SK-N-SH (cell line): ENCODE measurements around the gene ANKS1B. TPM values are rescaled to one million over a fixed set of nuclear protein-coding genes. Genes with fewer than 3 reads are reported as not detected.

Source experiments
- CTCF ChIA-PET: fragments of 300-600, 350-600 bp; formaldehyde crosslinking; extraction: SDS; loops from one replicate; lab custom pipeline; 2021; lab: Yijun Ruan, JAX
- POLR2A ChIA-PET: fragments of 350-600 bp; sonication (Branson Sonifier 250); formaldehyde crosslinking; extraction: SDS; loops from one replicate; lab custom pipeline; 2020; ENCODE audit warnings: antibody characterized with exemption, inconsistent platforms; lab: Yijun Ruan, JAX
- DNase-seq: peaks from one replicate; pipeline ENCODE4 v3.0.0; 2012
- H2AFZ ChIP-seq: fragments of 200-600 bp; sonication (generic); 2 replicates; pipeline ENCODE4 v1.8.1; 2016; ENCODE audit warnings: antibody characterized with exemption, mild to moderate bottlenecking, low read depth
- H3F3A ChIP-seq: fragments of 200-600 bp; sonication (generic); replicated peaks from 2 replicates; pipeline ENCODE3; 2016; ENCODE audit warnings: antibody characterized with exemption, mild to moderate bottlenecking; ENCODE audit not compliant: insufficient read depth
- H3K27ac ChIP-seq, 2 experiments: fragments of 200-500 bp in 1 of 2; fragments of 200-600 bp in 1 of 2; sonication (Bioruptor generic) in 1 of 2; sonication (generic), shearing (Covaris generic) in 1 of 2; 2 replicates each; pipeline versions ENCODE4 v1.5.1 to v1.6.1; 2014 to 2016; ENCODE audit warnings: low read depth in 2 of 2, inconsistent platforms in 1 of 2, low read length in 1 of 2, mild to moderate bottlenecking in 1 of 2, mixed read lengths in 1 of 2
- H3K27me3 ChIP-seq: fragments of 200-600 bp; sonication (generic), shearing (Covaris generic); 2 replicates; pipeline ENCODE4 v1.6.1; 2016; ENCODE audit warnings: mixed run types; ENCODE audit not compliant: insufficient read depth
- H3K36me3 ChIP-seq, 2 experiments: fragments of 200-500 bp in 1 of 2; fragments of 200-600 bp in 1 of 2; sonication (Bioruptor generic) in 1 of 2; sonication (generic) in 1 of 2; replicated peaks in 1 of 2; 2 replicates each; pipeline versions ENCODE3 to v1.5.1; 2014 to 2016; ENCODE audit warnings: low read length in 1 of 2, mild to moderate bottlenecking in 1 of 2; ENCODE audit not compliant: insufficient read depth in 2 of 2, control insufficient read depth in 1 of 2
- H3K4me1 ChIP-seq, 2 experiments: fragments of 200-500 bp in 1 of 2; fragments of 200-600 bp in 1 of 2; sonication (Bioruptor generic) in 1 of 2; sonication (generic), shearing (Covaris generic) in 1 of 2; 2 replicates each; pipeline versions ENCODE4 v1.5.1 to v1.6.1; 2014 to 2016; ENCODE audit warnings: low read depth in 1 of 2, low read length in 1 of 2, mixed run types in 1 of 2; ENCODE audit not compliant: insufficient read depth in 2 of 2, control insufficient read depth in 1 of 2
- H3K4me2 ChIP-seq: fragments of 200-600 bp; sonication (generic), shearing (Covaris generic); 2 replicates; pipeline ENCODE4 v1.6.1; 2017; ENCODE audit warnings: mixed run types
- H3K4me3 ChIP-seq, 2 experiments: fragments of 200-500 bp in 1 of 2; fragments of 200-600 bp in 1 of 2; sonication (Bioruptor generic) in 1 of 2; sonication (generic), shearing (Covaris generic) in 1 of 2; 2 replicates each; pipeline versions ENCODE4 v1.5.1 to v1.8.1; 2014 to 2016; ENCODE audit warnings: low read depth in 2 of 2, inconsistent platforms in 1 of 2, low read length in 1 of 2, mild to moderate bottlenecking in 1 of 2, mixed read lengths in 1 of 2, moderate library complexity in 1 of 2
- H3K79me2 ChIP-seq: fragments of 200-600 bp; sonication (generic); 2 replicates; pipeline ENCODE4 v1.8.1; 2017; ENCODE audit warnings: mild to moderate bottlenecking; ENCODE audit not compliant: insufficient read depth
- H3K9ac ChIP-seq: fragments of 200-600 bp; sonication (generic); 2 replicates; pipeline ENCODE4 v1.6.1; 2017; ENCODE audit warnings: mixed run types
- H3K9me2 ChIP-seq: fragments of 200-600 bp; sonication (generic); 2 replicates; pipeline ENCODE4 v1.6.1; 2017; ENCODE audit warnings: mixed run types
- H3K9me3 ChIP-seq: fragments of 200-600 bp; sonication (generic); 2 replicates; pipeline ENCODE4 v1.6.1; 2017; ENCODE audit warnings: mixed run types, mild to moderate bottlenecking, moderate library complexity
- H4K20me1 ChIP-seq: fragments of 200-600 bp; sonication (generic); 2 replicates; pipeline ENCODE4 v1.6.1; 2017; ENCODE audit warnings: mild to moderate bottlenecking, mixed run types; ENCODE audit not compliant: insufficient read depth
- CHD2 ChIP-seq: fragments of 150-350 bp; IDR thresholded peaks from 2 replicates; pipeline ENCODE4 v1.6.1; 2018; ENCODE audit warnings: low read length; ENCODE audit not compliant: partially characterized antibody
- ELF1 ChIP-seq: IDR thresholded peaks from 2 replicates; pipeline ENCODE4 v1.4.0; 2012
- EP300 ChIP-seq, 2 experiments: IDR thresholded peaks; 2 replicates each; pipeline versions ENCODE4 v1.4.0 to v1.6.1; 2012; ENCODE audit warnings: borderline replicate concordance in 1 of 2, low read depth in 1 of 2, low read length in 1 of 2
- FOSL2 ChIP-seq: IDR thresholded peaks from 2 replicates; pipeline ENCODE4 v1.4.0; 2012; ENCODE audit warnings: low read depth, mild to moderate bottlenecking, moderate library complexity, borderline replicate concordance
- FOXJ3 ChIP-seq: sonication (generic); formaldehyde crosslinking; IDR thresholded peaks from 2 replicates; pipeline ENCODE4 v1.5.1; 2020; ENCODE audit warnings: mild to moderate bottlenecking, missing genetic modification reagents
- GABPA ChIP-seq: IDR thresholded peaks from 2 replicates; pipeline ENCODE4 v1.4.0; 2012; ENCODE audit warnings: low read depth, mild to moderate bottlenecking
- IRF3 ChIP-seq: fragments of 150-350 bp; IDR thresholded peaks from 2 replicates; pipeline ENCODE4 v1.6.1; 2016; ENCODE audit warnings: mild to moderate bottlenecking, low read depth, low read length
- JUND ChIP-seq: IDR thresholded peaks from 2 replicates; pipeline ENCODE4 v1.4.0; 2012
- MEF2A ChIP-seq: IDR thresholded peaks from 2 replicates; pipeline ENCODE4 v1.4.0; 2012; ENCODE audit warnings: low read depth, borderline replicate concordance
- MXI1 ChIP-seq: IDR thresholded peaks from 2 replicates; pipeline ENCODE4 v1.6.1; 2012; ENCODE audit warnings: mild to moderate bottlenecking, low read depth, low read length, improper control_type of control experiment
- POLR2AphosphoS5 ChIP-seq: IDR thresholded peaks from 2 replicates; pipeline ENCODE4 v1.6.1; 2012; ENCODE audit warnings: low read depth, low read length
- RCOR1 ChIP-seq: fragments of 150-350 bp; IDR thresholded peaks from 2 replicates; pipeline ENCODE4 v1.6.1; 2017; ENCODE audit warnings: antibody characterized with exemption, low read length
- RFX5 ChIP-seq: IDR thresholded peaks from 2 replicates; pipeline ENCODE4 v1.6.1; 2012; ENCODE audit warnings: mild to moderate bottlenecking, improper control_type of control experiment, low read length
- SIN3A ChIP-seq: IDR thresholded peaks from 2 replicates; pipeline ENCODE4 v1.6.1; 2012; ENCODE audit warnings: low read depth, mild to moderate bottlenecking, low read length, moderate library complexity, borderline replicate concordance
- SMC3 ChIP-seq: IDR thresholded peaks from 2 replicates; pipeline ENCODE4 v1.6.1; 2012; ENCODE audit warnings: low read depth, low read length, improper control_type of control experiment
- TCF12 ChIP-seq: IDR thresholded peaks from 2 replicates; pipeline ENCODE4 v1.4.0; 2012
- TEAD4 ChIP-seq: IDR thresholded peaks from 2 replicates; pipeline ENCODE4 v1.4.0; 2012; ENCODE audit warnings: mild to moderate bottlenecking, borderline replicate concordance; ENCODE audit not compliant: insufficient read depth
- USF2 ChIP-seq: fragments of 150-350 bp; IDR thresholded peaks from 2 replicates; pipeline ENCODE4 v1.6.1; 2017; ENCODE audit warnings: antibody characterized with exemption, low read length, low read depth, borderline replicate concordance
- YY1 ChIP-seq: IDR thresholded peaks from 2 replicates; pipeline ENCODE4 v1.4.0; 2012; ENCODE audit warnings: low read depth, mild to moderate bottlenecking
- WGBS: methylation state at CpG from one replicate; pipeline ENCODE4 v1.1.6; 2017; ENCODE audit warnings: low lambda C conversion rate; 5-methylcytosine and 5-hydroxymethylcytosine counted together
- polyA plus RNA-seq, 3 experiments: library from polyadenylated mRNA; depleted of rRNA; stranded (reverse); fragments of >200 nt; gene quantifications; 2 replicates each; pipeline ENCODE4 v1.2.3, GENCODE V29; 2012
- TF ChIP-seq, protein P1 (sequence below): IDR thresholded peaks from 2 replicates; pipeline ENCODE4; 2012
- TF ChIP-seq, protein P2 (sequence below): fragments of 200-600 bp; sonication (generic); IDR thresholded peaks from 2 replicates; pipeline ENCODE4 v1.6.1; 2017; ENCODE audit warnings: antibody characterized with exemption, mild to moderate bottlenecking, moderate library complexity

Gene ANKS1B
- polyA plus RNA-seq, 1 of the 3 experiments (the other 2 are of a cell fraction), result 1.8 TPM

DNA sequence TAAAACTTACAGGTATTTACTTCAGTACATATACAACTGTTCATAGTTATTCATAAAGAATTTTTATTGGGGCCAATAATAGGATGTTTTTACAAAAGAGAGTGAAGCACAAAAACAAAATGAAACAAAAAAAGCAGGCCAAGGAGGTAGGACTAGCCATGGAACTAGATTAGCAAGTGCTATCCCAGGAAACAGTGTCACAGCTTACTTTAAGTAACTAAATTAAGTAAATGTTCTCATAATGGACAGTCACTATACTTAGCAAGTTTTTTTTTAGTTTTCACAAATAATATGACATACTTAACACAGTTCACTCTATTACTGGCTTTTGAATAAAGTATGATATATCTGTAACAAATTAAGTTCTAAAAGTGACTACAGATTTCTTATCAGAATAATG, 213.1 kb downstream of the ANKS1B start:
- Histone ChIP-seq H3K9me2 (no peaks in the 10 kb centered on the region), H3K9ac (no peak overlapping the region), H4K20me1 (no peaks in the 10 kb centered on the region), H3K9me3 (no peaks in the 10 kb centered on the region), H3K4me1 (no peaks in the 10 kb centered on the region), H3K27ac (no peak overlapping the region), H3K4me2 (no peak overlapping the region), H3F3A (no peaks in the 10 kb centered on the region), H3K36me3 (no peaks in the 10 kb centered on the region), H2AFZ (no peak overlapping the region), H3K79me2 (no peaks in the 10 kb centered on the region), H3K27me3 (no peaks in the 10 kb centered on the region)
- ChIA-PET CTCF (no interaction called here), POLR2A (no interaction called here)
- DNase-seq, result no peak
- no peak for TF ChIP-seq GABPA
- no peak for TF ChIP-seq SMC3
- TF ChIP-seq, protein P1, sequence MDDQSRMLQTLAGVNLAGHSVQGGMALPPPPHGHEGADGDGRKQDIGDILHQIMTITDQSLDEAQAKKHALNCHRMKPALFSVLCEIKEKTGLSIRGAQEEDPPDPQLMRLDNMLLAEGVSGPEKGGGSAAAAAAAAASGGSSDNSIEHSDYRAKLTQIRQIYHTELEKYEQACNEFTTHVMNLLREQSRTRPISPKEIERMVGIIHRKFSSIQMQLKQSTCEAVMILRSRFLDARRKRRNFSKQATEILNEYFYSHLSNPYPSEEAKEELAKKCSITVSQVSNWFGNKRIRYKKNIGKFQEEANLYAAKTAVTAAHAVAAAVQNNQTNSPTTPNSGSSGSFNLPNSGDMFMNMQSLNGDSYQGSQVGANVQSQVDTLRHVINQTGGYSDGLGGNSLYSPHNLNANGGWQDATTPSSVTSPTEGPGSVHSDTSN, result no peak
- TF ChIP-seq SIN3A, result no peak
- TF ChIP-seq TCF12, result no peak
- TF ChIP-seq POLR2AphosphoS5, result no peak
- TF ChIP-seq MXI1, result no peak
- TF ChIP-seq EP300 (IDR thresholded peaks at IDR 0.05; ENCODE audit: borderline replicate concordance in 1 of 2, low read depth in 1 of 2, low read length in 1 of 2), result no peak
- TF ChIP-seq YY1, result no peak
- TF ChIP-seq TEAD4, result no peak
- TF ChIP-seq JUND, result no peak
- TF ChIP-seq, protein P2, sequence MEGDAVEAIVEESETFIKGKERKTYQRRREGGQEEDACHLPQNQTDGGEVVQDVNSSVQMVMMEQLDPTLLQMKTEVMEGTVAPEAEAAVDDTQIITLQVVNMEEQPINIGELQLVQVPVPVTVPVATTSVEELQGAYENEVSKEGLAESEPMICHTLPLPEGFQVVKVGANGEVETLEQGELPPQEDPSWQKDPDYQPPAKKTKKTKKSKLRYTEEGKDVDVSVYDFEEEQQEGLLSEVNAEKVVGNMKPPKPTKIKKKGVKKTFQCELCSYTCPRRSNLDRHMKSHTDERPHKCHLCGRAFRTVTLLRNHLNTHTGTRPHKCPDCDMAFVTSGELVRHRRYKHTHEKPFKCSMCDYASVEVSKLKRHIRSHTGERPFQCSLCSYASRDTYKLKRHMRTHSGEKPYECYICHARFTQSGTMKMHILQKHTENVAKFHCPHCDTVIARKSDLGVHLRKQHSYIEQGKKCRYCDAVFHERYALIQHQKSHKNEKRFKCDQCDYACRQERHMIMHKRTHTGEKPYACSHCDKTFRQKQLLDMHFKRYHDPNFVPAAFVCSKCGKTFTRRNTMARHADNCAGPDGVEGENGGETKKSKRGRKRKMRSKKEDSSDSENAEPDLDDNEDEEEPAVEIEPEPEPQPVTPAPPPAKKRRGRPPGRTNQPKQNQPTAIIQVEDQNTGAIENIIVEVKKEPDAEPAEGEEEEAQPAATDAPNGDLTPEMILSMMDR, result no peak
- no peak for TF ChIP-seq RFX5
- no peak for TF ChIP-seq IRF3
- TF ChIP-seq RCOR1, result no peak
- TF ChIP-seq, all 33 proteins: peak for 0
- H3K4me3 ChIP-seq, result no peak overlapping the region

DNA sequence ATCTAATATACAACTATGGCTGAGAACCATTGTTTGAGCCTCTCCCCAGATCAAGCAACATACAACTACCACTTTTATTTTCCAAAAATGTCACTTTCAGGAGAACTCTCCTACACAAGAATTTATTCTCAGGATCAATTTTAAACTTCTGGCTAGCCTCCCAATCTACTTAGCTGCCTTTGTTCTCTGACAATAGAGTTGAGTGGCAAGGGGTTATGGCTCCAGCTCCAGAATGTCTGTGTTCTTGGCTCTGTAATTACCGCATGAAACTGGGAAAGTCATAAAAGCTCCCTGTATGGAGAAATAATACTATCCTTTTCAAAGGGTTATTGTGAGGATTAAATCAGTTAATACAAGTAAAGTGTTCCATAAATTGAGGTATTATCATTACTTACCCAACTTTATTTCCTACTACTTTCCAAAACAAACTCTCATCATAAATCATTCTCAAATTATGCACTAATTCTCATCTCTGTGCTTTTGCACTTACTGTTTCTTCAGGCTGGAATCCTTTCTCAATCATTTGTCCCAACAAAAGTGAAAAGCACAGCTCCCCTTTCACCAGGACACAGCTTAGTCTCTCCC, 215.2 kb downstream of the ANKS1B start:
- H4K20me1 ChIP-seq, result no peaks in the 10 kb centered on the region
- H3K4me1 ChIP-seq, result no peaks in the 10 kb centered on the region
- no peak overlapping the region for H2AFZ ChIP-seq
- no peaks in the 10 kb centered on the region for H3K9me2 ChIP-seq
- no peak overlapping the region for H3K27ac ChIP-seq
- ChIA-PET CTCF (interaction anchor here (1.6 to 4.1 kb wide), 2 partner anchors 379 to 726 kb away, joined by 3 to 37 read pairs; no protein-coding TSS in a partner anchor), POLR2A (no interaction called here)
- WGBS, result 86% methylated on average over 1 of the region's 1 CpG
- no peaks in the 10 kb centered on the region for H3F3A ChIP-seq
- no peak for DNase-seq
- H3K36me3 ChIP-seq, result no peaks in the 10 kb centered on the region
- H3K79me2 ChIP-seq, result no peaks in the 10 kb centered on the region
- no peaks in the 10 kb centered on the region for H3K27me3 ChIP-seq
- H3K9me3 ChIP-seq, result no peaks in the 10 kb centered on the region
- H3K4me3 ChIP-seq, result no peak overlapping the region
- H3K4me2 ChIP-seq, result no peak overlapping the region
- H3K9ac ChIP-seq, result no peak overlapping the region
- no peak for TF ChIP-seq MEF2A
- TF ChIP-seq RFX5, result no peak
- TF ChIP-seq TEAD4, result no peak
- TF ChIP-seq TCF12, result no peak
- no peak for TF ChIP-seq FOSL2
- no peak for TF ChIP-seq USF2
- no peak for TF ChIP-seq JUND
- no peak for TF ChIP-seq FOXJ3 (CRISPR knock-in tag)
- no peak for TF ChIP-seq IRF3
- TF ChIP-seq, protein P1, result no peak
- TF ChIP-seq CHD2, result no peak
- TF ChIP-seq ELF1, result no peak
